K562 (cell line): ENCODE data around the gene FBXO33.

Experiments
- ATF3 ChIP-seq, 2 experiments: fragments of 450-650 bp in 1 of 2; sonication (generic) in 1 of 2; formaldehyde crosslinking in 1 of 2; IDR thresholded peaks in 1 of 2; conservative IDR thresholded peaks in 1 of 2; 2 replicates each; pipeline versions ENCODE4 v1.6.1 to v1.8.1; 2016 to 2023; ENCODE audit warnings: mild to moderate bottlenecking in 2 of 2, moderate library complexity in 2 of 2, inconsistent platforms in 1 of 2, missing genetic modification reagents in 1 of 2
- CTCF ChIP-seq, 3 experiments: IDR thresholded peaks in 2 of 3; conservative IDR thresholded peaks in 1 of 3; 2 replicates each; pipeline ENCODE4 v1.5.1; 2011 to 2012; ENCODE audit warnings: low read length in 3 of 3, mild to moderate bottlenecking in 3 of 3, control low read depth in 2 of 3, improper control_type of control experiment in 1 of 3, inconsistent platforms in 1 of 3, low read depth in 1 of 3, mixed read lengths in 1 of 3, moderate library complexity in 1 of 3; ENCODE audit not compliant: insufficient read depth in 2 of 3
- CXXC5 ChIP-seq: fragments of 250-450 bp; sonication (Bioruptor Pico); IDR thresholded peaks from 2 replicates; pipeline ENCODE4 v1.8.0; 2022; ENCODE audit warnings: inconsistent platforms, mild to moderate bottlenecking, moderate library complexity
- ELF2 ChIP-seq: fragments of 250-450 bp; sonication (Bioruptor Pico); IDR thresholded peaks from 2 replicates; pipeline ENCODE4 v1.5.0; 2021; ENCODE audit warnings: mild to moderate bottlenecking
- EP300 ChIP-seq: IDR thresholded peaks from 2 replicates; pipeline ENCODE4 v1.6.1; 2012; ENCODE audit warnings: low read length, improper control_type of control experiment
- GATA2 ChIP-seq: sonication (generic); formaldehyde crosslinking; IDR thresholded peaks from 2 replicates; pipeline ENCODE4 v1.4.0; 2020; ENCODE audit warnings: mild to moderate bottlenecking, missing genetic modification reagents
- HDAC8 ChIP-seq: fragments of 450-650 bp; IDR thresholded peaks from 2 replicates; pipeline ENCODE4 v1.6.1; 2016; ENCODE audit warnings: mild to moderate bottlenecking, missing genetic modification characterization, moderate library complexity, missing compliant biosample characterization
- HMGN3 ChIP-seq: IDR thresholded peaks from 2 replicates; pipeline ENCODE4 v1.6.1; 2011; ENCODE audit warnings: borderline replicate concordance, low read depth, mild to moderate bottlenecking, mixed read lengths, low read length; ENCODE audit not compliant: insufficient read length; ENCODE audit errors: extremely low read depth
- HMGXB4 ChIP-seq: sonication (generic); formaldehyde crosslinking; IDR thresholded peaks from 2 replicates; pipeline ENCODE4 v1.8.1; 2023; ENCODE audit warnings: mild to moderate bottlenecking, missing genetic modification reagents
- NFRKB ChIP-seq: fragments of 450-650 bp; IDR thresholded peaks from 2 replicates; pipeline ENCODE4 v1.6.1; 2016; ENCODE audit warnings: low read depth
- THRAP3 ChIP-seq: fragments of 450-650 bp; IDR thresholded peaks from 2 replicates; pipeline ENCODE4 v1.6.1; 2016; ENCODE audit warnings: mild to moderate bottlenecking, inconsistent platforms, borderline replicate concordance
- U2AF1 ChIP-seq: fragments of 200-400 bp; formaldehyde crosslinking; optimal IDR thresholded peaks from 2 replicates; pipeline ENCODE3; 2017; ENCODE audit warnings: mild to moderate bottlenecking, low read depth, low read length, moderate library complexity
- ZNF407 ChIP-seq: fragments of 450-650 bp; IDR thresholded peaks from 2 replicates; pipeline ENCODE4 v1.6.1; 2016; ENCODE audit warnings: low read depth

GRCh38 chr14:39364509-39364908 is 67.7 kb downstream of the FBXO33 start:
- TF ChIP-seq HMGXB4 (CRISPR knock-in tag) (no peak), ATF3 (IDR thresholded peaks at IDR 0.05) (no peak), ATF3 (CRISPR knock-in tag; conservative IDR thresholded peaks at IDR 0.05) (no peak), HDAC8 (no peak), ELF2 (CRISPR knock-in tag) (no peak), CXXC5 (CRISPR knock-in tag) (no peak), HMGN3 (no peak), CTCF (IDR thresholded peaks at IDR 0.05 in 2 of 3, conservative IDR thresholded peaks at IDR 0.05 in 1 of 3; ENCODE audit: insufficient read depth in 2 of 3, low read depth in 1 of 3, low read length in 3 of 3) (no peak), NFRKB (no peak), EP300 (no peak), GATA2 (CRISPR knock-in tag) (no peak), ZNF407 (no peak), U2AF1 (no peak), THRAP3 (no peak)
